HepG2 (cell line): Measurements from ENCODE around the gene RBPJ. TPM values are rescaled to one million over a fixed set of nuclear protein-coding genes. Genes with fewer than 3 reads are reported as not detected.

ENCODE experiments used
- AKAP8 ChIP-seq: sonication (generic); formaldehyde crosslinking; IDR thresholded peaks from 2 replicates; pipeline ENCODE4 v1.5.1; 2020; ENCODE audit warnings: mild to moderate bottlenecking, missing genetic modification reagents
- ARNTL ChIP-seq: sonication (generic); formaldehyde crosslinking; IDR thresholded peaks from 2 replicates; pipeline ENCODE4 v1.4.0; 2020; ENCODE audit warnings: mild to moderate bottlenecking, missing genetic modification reagents
- CBX5 ChIP-seq: sonication (generic); formaldehyde crosslinking; IDR thresholded peaks from 2 replicates; pipeline ENCODE4 v1.4.0; 2020; ENCODE audit warnings: missing genetic modification reagents, borderline replicate concordance
- ELF3 ChIP-seq: IDR thresholded peaks from 2 replicates; pipeline ENCODE4 v1.6.1; 2016; ENCODE audit warnings: missing genetic modification reagents, missing compliant biosample characterization
- FOXC1 ChIP-seq: sonication (generic); formaldehyde crosslinking; IDR thresholded peaks from 2 replicates; pipeline ENCODE4 v1.8.0; 2022; ENCODE audit warnings: mild to moderate bottlenecking, missing genetic modification reagents, borderline replicate concordance
- HOXA9 ChIP-seq: sonication (generic); formaldehyde crosslinking; IDR thresholded peaks from 2 replicates; pipeline ENCODE4 v1.8.1; 2022; ENCODE audit warnings: missing genetic modification reagents, mild to moderate bottlenecking, moderate library complexity, borderline replicate concordance
- MIXL1 ChIP-seq: IDR thresholded peaks from 2 replicates; pipeline ENCODE4 v1.6.1; 2016
- NCOA1 ChIP-seq: sonication (generic); formaldehyde crosslinking; IDR thresholded peaks from 2 replicates; pipeline ENCODE4 v1.9.0; 2021; ENCODE audit warnings: missing genetic modification reagents
- NFKBIZ ChIP-seq: IDR thresholded peaks from 2 replicates; pipeline ENCODE4 v1.6.1; 2018; ENCODE audit warnings: missing genetic modification reagents, missing compliant biosample characterization
- PHF5A ChIP-seq: IDR thresholded peaks from one replicate; pipeline ENCODE4 v1.6.1; 2018; ENCODE audit warnings: low read depth, missing genetic modification reagents; ENCODE audit not compliant: unreplicated experiment
- RCOR2 ChIP-seq: IDR thresholded peaks from 2 replicates; pipeline ENCODE4 v1.6.1; 2016; ENCODE audit warnings: missing biosample characterization, missing genetic modification reagents
- SAP130 ChIP-seq: IDR thresholded peaks from 2 replicates; pipeline ENCODE4 v1.6.1; 2016; ENCODE audit warnings: low read depth
- SIX1 ChIP-seq: sonication (generic); formaldehyde crosslinking; IDR thresholded peaks from 2 replicates; pipeline ENCODE4 v1.4.0; 2020; ENCODE audit warnings: missing genetic modification reagents, borderline replicate concordance
- TAF1 ChIP-seq: sonication (generic); formaldehyde crosslinking; IDR thresholded peaks from 2 replicates; pipeline ENCODE4 v1.4.0; 2020; ENCODE audit warnings: missing genetic modification reagents
- TEAD2 ChIP-seq: sonication (generic); formaldehyde crosslinking; IDR thresholded peaks from 2 replicates; pipeline ENCODE4 v1.9.0; 2021; ENCODE audit warnings: missing genetic modification reagents
- TGIF2 ChIP-seq: IDR thresholded peaks from 2 replicates; pipeline ENCODE4 v1.6.1; 2016; ENCODE audit warnings: control low read depth, missing compliant biosample characterization
- TSC22D2 ChIP-seq: sonication (generic); formaldehyde crosslinking; IDR thresholded peaks from 2 replicates; pipeline ENCODE4 v1.5.1; 2020; ENCODE audit warnings: missing genetic modification reagents, mild to moderate bottlenecking, borderline replicate concordance
- ZMYM4 ChIP-seq: sonication (generic); formaldehyde crosslinking; IDR thresholded peaks from 2 replicates; pipeline ENCODE4 v1.8.1; 2023; ENCODE audit warnings: mild to moderate bottlenecking, missing genetic modification reagents
- ZNF260 ChIP-seq: sonication (generic); formaldehyde crosslinking; IDR thresholded peaks from 2 replicates; pipeline ENCODE4 v1.4.0; 2020; ENCODE audit warnings: missing genetic modification reagents, low read depth, mild to moderate bottlenecking, borderline replicate concordance
- ZNF337 ChIP-seq: sonication (generic); formaldehyde crosslinking; IDR thresholded peaks from 2 replicates; pipeline ENCODE4 v1.5.1; 2020; ENCODE audit warnings: missing genetic modification reagents, low read depth, mild to moderate bottlenecking, borderline replicate concordance
- ZNF7 ChIP-seq: IDR thresholded peaks from 2 replicates; pipeline ENCODE4 v1.6.1; 2016; ENCODE audit warnings: missing biosample characterization, missing genetic modification reagents
- polyA plus RNA-seq, 8 experiments: library from polyadenylated mRNA; depleted of rRNA in 3 of 8; stranded (reverse) in 7 of 8; unstranded in 1 of 8; fragments of >200 nt; fragmentation: Illumina TruSeq in 4 of 8; extraction: Trizol in 4 of 8; gene quantifications; 2 replicates each; pipeline versions ENCODE4 v1.2.1 to v1.2.3, GENCODE V29; 2011 to 2016; ENCODE audit warnings: low read depth in 4 of 8, missing spikeins in 1 of 8, mixed read lengths in 1 of 8; ENCODE audit not compliant: insufficient read depth in 1 of 8
- total RNA-seq, 5 experiments: library from RNA; depleted of rRNA; stranded (reverse); fragments of >200 nt; fragmentation: Illumina TruSeq; extraction: Trizol; gene quantifications; 2 replicates each; pipeline ENCODE4 v1.2.3, GENCODE V29; 2016; ENCODE audit warnings: low read depth in 1 of 5
- TF ChIP-seq, protein P1 (sequence below): sonication (generic); formaldehyde crosslinking; IDR thresholded peaks from 2 replicates; pipeline ENCODE4 v1.4.0; 2020; ENCODE audit warnings: missing genetic modification reagents
- TF ChIP-seq, protein P2 (sequence below): IDR thresholded peaks from 2 replicates; pipeline ENCODE4 v1.6.1; 2012; ENCODE audit warnings: low read depth, low read length, improper control_type of control experiment
- TF ChIP-seq, protein P3 (sequence below): sonication (generic); formaldehyde crosslinking; IDR thresholded peaks from 2 replicates; pipeline ENCODE4 v1.8.1; 2023; ENCODE audit warnings: mild to moderate bottlenecking, moderate library complexity, missing genetic modification reagents
- TF ChIP-seq, protein P4 (sequence below): sonication (generic); formaldehyde crosslinking; IDR thresholded peaks from 2 replicates; pipeline ENCODE4 v1.8.0; 2022; ENCODE audit warnings: missing genetic modification reagents, low read depth, mild to moderate bottlenecking, borderline replicate concordance
- TF ChIP-seq, protein P5 (sequence below): IDR thresholded peaks from 2 replicates; pipeline ENCODE4 v1.6.1; 2016; ENCODE audit warnings: mild to moderate bottlenecking, missing biosample characterization, missing genetic modification reagents

The RBPJ gene
- total and polyA plus RNA-seq, 2 of the 13 experiments (the other 11 are each of a cell fraction or from before 2014, with no cell fraction given): 25.9 to 33.2 TPM

DNA sequence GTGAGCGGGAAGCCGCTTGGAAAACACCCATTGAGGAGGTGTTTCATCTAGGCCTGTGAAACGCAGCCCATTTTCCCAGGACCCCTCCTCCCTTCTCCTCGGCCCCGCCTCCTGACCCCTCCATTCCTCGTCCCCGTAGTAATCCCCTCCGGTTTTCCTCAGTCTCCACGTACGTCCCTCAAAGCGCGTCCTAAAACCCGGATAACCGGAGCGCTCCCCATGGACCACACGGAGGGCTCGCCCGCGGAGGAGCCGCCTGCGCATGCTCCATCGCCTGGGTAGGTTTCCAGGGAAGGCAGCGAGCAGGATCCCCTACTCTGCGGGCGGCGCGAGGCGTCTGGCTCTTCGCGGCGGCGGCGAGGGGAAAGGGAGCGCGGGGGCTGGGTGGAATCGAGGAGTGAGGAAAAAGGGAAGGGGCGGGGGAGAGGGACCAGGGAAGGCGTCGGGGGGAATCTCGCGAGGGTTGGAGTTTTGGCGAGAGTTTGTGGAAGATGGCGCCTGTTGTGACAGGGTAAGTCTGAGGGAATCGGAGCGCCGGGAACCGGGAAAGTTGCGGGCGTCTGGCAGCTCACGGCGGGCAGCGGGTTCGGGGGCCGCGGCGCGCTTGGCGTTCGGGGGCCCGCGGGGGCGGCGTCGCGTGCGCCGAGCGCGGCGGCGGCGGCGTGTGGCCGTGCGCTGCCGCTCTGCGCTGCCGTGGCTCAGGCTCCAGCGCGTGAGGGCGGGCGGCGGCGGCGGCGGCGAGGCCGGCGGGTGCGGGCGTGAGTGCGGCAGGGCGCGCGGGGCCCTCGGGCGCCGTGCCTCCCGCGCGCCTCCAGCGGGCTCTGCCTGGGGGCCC, at the start of gene RBPJ (continued):
- TF ChIP-seq, protein P1, sequence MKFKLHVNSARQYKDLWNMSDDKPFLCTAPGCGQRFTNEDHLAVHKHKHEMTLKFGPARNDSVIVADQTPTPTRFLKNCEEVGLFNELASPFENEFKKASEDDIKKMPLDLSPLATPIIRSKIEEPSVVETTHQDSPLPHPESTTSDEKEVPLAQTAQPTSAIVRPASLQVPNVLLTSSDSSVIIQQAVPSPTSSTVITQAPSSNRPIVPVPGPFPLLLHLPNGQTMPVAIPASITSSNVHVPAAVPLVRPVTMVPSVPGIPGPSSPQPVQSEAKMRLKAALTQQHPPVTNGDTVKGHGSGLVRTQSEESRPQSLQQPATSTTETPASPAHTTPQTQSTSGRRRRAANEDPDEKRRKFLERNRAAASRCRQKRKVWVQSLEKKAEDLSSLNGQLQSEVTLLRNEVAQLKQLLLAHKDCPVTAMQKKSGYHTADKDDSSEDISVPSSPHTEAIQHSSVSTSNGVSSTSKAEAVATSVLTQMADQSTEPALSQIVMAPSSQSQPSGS (CRISPR knock-in tag): peak; percentile 61; the same call in 1 of the 2 replicates
- TF ChIP-seq TSC22D2: peak; percentile 56; the same call in 1 of the 2 replicates
- no peak for TF ChIP-seq PHF5A (CRISPR knock-in tag)
- peak; percentile 81 for TF ChIP-seq ZMYM4 (CRISPR knock-in tag)
- TF ChIP-seq ZNF260: no peak
- no peak for TF ChIP-seq AKAP8 (CRISPR knock-in tag)
- peak; percentile 59 for TF ChIP-seq ELF3 (CRISPR knock-in tag)
- no peak for TF ChIP-seq FOXC1 (CRISPR knock-in tag)
- TF ChIP-seq CBX5 (CRISPR knock-in tag): 0 out of 2 replicates have a peak, but pooled peaks have one; percentile 58
- TF ChIP-seq NCOA1: no peak
- peak; percentile 39; the same call in 1 of the 2 replicates for TF ChIP-seq SIX1
- peak; percentile 85 for TF ChIP-seq SAP130 (CRISPR knock-in tag)
- TF ChIP-seq TGIF2: peak; percentile 86
- TF ChIP-seq MIXL1 (CRISPR knock-in tag): peak; percentile 84; the same call in 1 of the 2 replicates
- 0 out of 2 replicates have a peak, but pooled peaks have one; percentile 36 for TF ChIP-seq NFKBIZ (CRISPR knock-in tag)
- TF ChIP-seq ZNF337: no peak
- TF ChIP-seq HOXA9 (CRISPR knock-in tag): 0 out of 2 replicates have a peak, but pooled peaks have one; percentile 38
- TF ChIP-seq ZNF7 (CRISPR knock-in tag): no peak
- TF ChIP-seq TEAD2 (CRISPR knock-in tag): no peak
- TF ChIP-seq TAF1 (CRISPR knock-in tag): peak; percentile 58
- TF ChIP-seq, protein P2, sequence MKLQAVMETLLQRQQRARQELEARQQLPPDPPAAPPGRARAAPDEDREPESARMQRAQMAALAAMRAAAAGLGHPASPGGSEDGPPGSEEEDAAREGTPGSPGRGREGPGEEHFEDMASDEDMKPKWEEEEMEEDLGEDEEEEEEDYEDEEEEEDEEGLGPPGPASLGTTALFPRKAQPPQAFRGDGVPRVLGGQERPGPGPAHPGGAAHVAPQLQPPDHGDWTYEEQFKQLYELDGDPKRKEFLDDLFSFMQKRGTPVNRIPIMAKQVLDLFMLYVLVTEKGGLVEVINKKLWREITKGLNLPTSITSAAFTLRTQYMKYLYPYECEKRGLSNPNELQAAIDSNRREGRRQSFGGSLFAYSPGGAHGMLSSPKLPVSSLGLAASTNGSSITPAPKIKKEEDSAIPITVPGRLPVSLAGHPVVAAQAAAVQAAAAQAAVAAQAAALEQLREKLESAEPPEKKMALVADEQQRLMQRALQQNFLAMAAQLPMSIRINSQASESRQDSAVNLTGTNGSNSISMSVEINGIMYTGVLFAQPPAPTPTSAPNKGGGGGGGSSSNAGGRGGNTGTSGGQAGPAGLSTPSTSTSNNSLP: peak; percentile 41; the same call in 1 of the 2 replicates
- TF ChIP-seq ARNTL (CRISPR knock-in tag): peak; percentile 73; the same call in 1 of the 2 replicates
- TF ChIP-seq, protein P3, sequence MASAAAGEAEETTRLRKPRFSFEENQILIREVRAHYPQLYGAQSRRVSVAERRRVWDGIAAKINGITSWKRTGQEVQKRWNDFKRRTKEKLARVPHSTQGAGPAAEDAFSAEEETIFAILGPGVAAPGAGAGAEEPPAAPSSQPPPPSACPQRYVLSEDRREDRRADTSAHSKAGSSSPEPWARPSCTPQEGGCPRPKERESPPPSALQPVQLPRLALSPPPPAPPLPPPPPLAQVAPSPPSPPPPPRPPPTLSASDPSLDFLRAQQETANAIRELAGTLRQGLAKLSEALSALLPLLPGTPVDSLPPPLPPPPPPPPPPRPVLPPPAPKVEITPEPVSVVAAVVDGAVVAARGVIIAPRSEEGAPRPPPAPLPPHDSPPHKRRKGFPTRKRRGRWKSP: no peak; the same call in 1 of the 2 replicates
- 0 out of 2 replicates have a peak, but pooled peaks have one; percentile 16 for TF ChIP-seq RCOR2 (CRISPR knock-in tag)
- TF ChIP-seq, protein P4, sequence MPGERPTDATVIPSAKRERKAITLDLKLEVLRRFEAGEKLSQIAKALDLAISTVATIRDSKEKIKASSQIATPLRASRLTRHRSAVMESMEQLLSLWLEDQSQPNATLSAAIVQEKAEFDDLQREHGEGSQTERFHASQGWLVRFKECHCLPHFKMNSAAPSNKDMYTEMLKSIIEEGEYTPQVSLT: no peak
- TF ChIP-seq, protein P5, sequence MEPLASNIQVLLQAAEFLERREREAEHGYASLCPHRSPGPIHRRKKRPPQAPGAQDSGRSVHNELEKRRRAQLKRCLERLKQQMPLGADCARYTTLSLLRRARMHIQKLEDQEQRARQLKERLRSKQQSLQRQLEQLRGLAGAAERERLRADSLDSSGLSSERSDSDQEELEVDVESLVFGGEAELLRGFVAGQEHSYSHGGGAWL: peak; percentile 82
